H9 (cell line): ENCODE data around the gene HOXC13. TPM values are rescaled to one million over a fixed set of nuclear protein-coding genes. Genes with fewer than 3 reads are reported as not detected.

Experiments used
- DNase-seq: peaks from one replicate; pipeline ENCODE4 v3.0.0-alpha.2; 2017
- H2AFZ ChIP-seq: one replicate; pipeline ENCODE4 v1.6.1; 2013; ENCODE audit warnings: mild to moderate bottlenecking, low read length, control low read depth, moderate library complexity
- H2AK5ac ChIP-seq: 2 replicates; pipeline ENCODE4 v1.6.1; 2013; ENCODE audit warnings: low read length, control low read depth, mixed read lengths; ENCODE audit not compliant: insufficient read length
- H2BK120ac ChIP-seq: one replicate; pipeline ENCODE4 v1.6.1; 2013; ENCODE audit warnings: low read depth, mild to moderate bottlenecking, low read length, control low read depth, inconsistent platforms; ENCODE audit not compliant: poor library complexity, severe bottlenecking
- H2BK12ac ChIP-seq: 2 replicates; pipeline ENCODE4 v1.6.1; 2013; ENCODE audit warnings: low read length, control low read depth, mixed read lengths, low read depth; ENCODE audit not compliant: insufficient read length
- H2BK15ac ChIP-seq: 2 replicates; pipeline ENCODE4 v1.6.1; 2013; ENCODE audit warnings: low read depth, low read length, control low read depth
- H2BK20ac ChIP-seq: one replicate; pipeline ENCODE4 v1.6.1; 2013; ENCODE audit warnings: low read depth, mild to moderate bottlenecking, low read length, control low read depth, inconsistent platforms; ENCODE audit not compliant: poor library complexity, severe bottlenecking
- H2BK5ac ChIP-seq: 2 replicates; pipeline ENCODE4 v1.6.1; 2013; ENCODE audit warnings: low read length, control low read depth, mixed read lengths; ENCODE audit not compliant: insufficient read length
- H3K14ac ChIP-seq: 2 replicates; pipeline ENCODE4 v1.6.1; 2013; ENCODE audit warnings: low read length, control low read depth; ENCODE audit not compliant: insufficient read depth
- H3K18ac ChIP-seq: 2 replicates; pipeline ENCODE4 v1.6.1; 2013; ENCODE audit warnings: low read depth, mild to moderate bottlenecking, mixed read lengths, low read length, control low read depth; ENCODE audit not compliant: insufficient read length
- H3K23ac ChIP-seq: 2 replicates; pipeline ENCODE4 v1.6.1; 2013; ENCODE audit warnings: low read length, control low read depth, mixed read lengths, low read depth; ENCODE audit not compliant: insufficient read length
- H3K23me2 ChIP-seq: 2 replicates; pipeline ENCODE4 v1.6.1; 2013; ENCODE audit warnings: low read depth, mild to moderate bottlenecking, mixed read lengths, low read length, control low read depth; ENCODE audit not compliant: insufficient read length, poor library complexity, severe bottlenecking
- H3K27ac ChIP-seq: 2 replicates; pipeline ENCODE4 v1.5.1; 2013; ENCODE audit warnings: low read length, control low read depth, mixed read lengths, low read depth; ENCODE audit not compliant: insufficient read length
- H3K27me3 ChIP-seq: 2 replicates; pipeline ENCODE4 v1.6.1; 2013; ENCODE audit warnings: low read length, control low read depth, inconsistent platforms; ENCODE audit not compliant: insufficient read depth
- H3K4ac ChIP-seq: 2 replicates; pipeline ENCODE4 v1.6.1; 2013; ENCODE audit warnings: low read depth, mild to moderate bottlenecking, control low read depth, inconsistent platforms, low read length, moderate library complexity
- H3K4me1 ChIP-seq: 2 replicates; pipeline ENCODE4 v1.6.1; 2013; ENCODE audit warnings: low read length, control low read depth, inconsistent platforms; ENCODE audit not compliant: insufficient read depth
- H3K4me2 ChIP-seq: 2 replicates; pipeline ENCODE4 v1.6.1; 2013; ENCODE audit warnings: low read length, control low read depth, mixed read lengths; ENCODE audit not compliant: insufficient read length, insufficient read depth
- H3K56ac ChIP-seq: 2 replicates; pipeline ENCODE4 v1.6.1; 2013; ENCODE audit warnings: low read depth, mild to moderate bottlenecking, mixed read lengths, low read length, control low read depth; ENCODE audit not compliant: insufficient read length
- H3K79me1 ChIP-seq: 2 replicates; pipeline ENCODE4 v1.6.1; 2013; ENCODE audit warnings: low read depth, mild to moderate bottlenecking, moderate library complexity, low read length, control low read depth, inconsistent platforms; ENCODE audit not compliant: insufficient read depth, poor library complexity, severe bottlenecking
- H3K79me2 ChIP-seq: 2 replicates; pipeline ENCODE4 v1.6.1; 2013; ENCODE audit warnings: low read length, control low read depth, inconsistent platforms; ENCODE audit not compliant: insufficient read depth
- H3K9ac ChIP-seq: 2 replicates; pipeline ENCODE4 v1.6.1; 2013; ENCODE audit warnings: low read length, control low read depth, mixed read lengths; ENCODE audit not compliant: insufficient read length; ENCODE audit errors: extremely low read depth
- H3K9me3 ChIP-seq: one replicate; pipeline ENCODE4 v1.6.1; 2013; ENCODE audit warnings: low read depth, low read length, inconsistent platforms; ENCODE audit not compliant: control insufficient read depth
- H3T11ph ChIP-seq: one replicate; pipeline ENCODE4 v1.6.1; 2013; ENCODE audit warnings: mild to moderate bottlenecking, low read length, control low read depth, inconsistent platforms
- H4K20me1 ChIP-seq: one replicate; pipeline ENCODE4 v1.6.1; 2013; ENCODE audit not compliant: control insufficient read depth, insufficient read length, insufficient read depth
- H4K5ac ChIP-seq: 2 replicates; pipeline ENCODE4 v1.6.1; 2013; ENCODE audit warnings: low read depth, mild to moderate bottlenecking, mixed read lengths, low read length, control low read depth; ENCODE audit not compliant: insufficient read length
- H4K8ac ChIP-seq: replicated peaks from 2 replicates; pipeline ENCODE4 v1.6.1; 2013; ENCODE audit warnings: low read length, control low read depth, mixed read lengths, low read depth; ENCODE audit not compliant: insufficient read length
- H4K91ac ChIP-seq: 2 replicates; pipeline ENCODE4 v1.6.1; 2013; ENCODE audit warnings: low read depth, mild to moderate bottlenecking, moderate library complexity, mixed read lengths, low read length, control low read depth; ENCODE audit not compliant: insufficient read length
- H3K27ac Mint-ChIP-seq, 3 experiments: 2 replicates in 2 of 3; 3 replicates in 1 of 3; pipeline ENCODE4 v1.8.0; 2020 to 2021; ENCODE audit warnings: mixed read lengths in 3 of 3, mild to moderate bottlenecking in 1 of 3, moderate library complexity in 1 of 3
- H3K27me3 Mint-ChIP-seq: 2 replicates; pipeline ENCODE4 v1.8.0; 2021; ENCODE audit warnings: low read depth, mild to moderate bottlenecking, moderate library complexity, mixed read lengths
- H3K36me3 Mint-ChIP-seq, 3 experiments: 2 replicates in 2 of 3; 3 replicates in 1 of 3; pipeline ENCODE4 v1.8.0; 2020 to 2021; ENCODE audit warnings: low read depth in 3 of 3, mixed read lengths in 3 of 3; ENCODE audit not compliant: insufficient read depth in 1 of 3
- H3K4me1 Mint-ChIP-seq, 2 experiments: 2 replicates each; pipeline ENCODE4 v1.8.0; 2020; ENCODE audit warnings: mixed read lengths in 2 of 2
- H3K4me3 Mint-ChIP-seq, 2 experiments: 2 replicates in 1 of 2; 3 replicates in 1 of 2; pipeline ENCODE4 v1.8.0; 2020 to 2021; ENCODE audit warnings: mild to moderate bottlenecking in 2 of 2, mixed read lengths in 2 of 2, moderate library complexity in 1 of 2
- H3K9me3 Mint-ChIP-seq, 2 experiments: 2 replicates in 1 of 2; 3 replicates in 1 of 2; pipeline ENCODE4 v1.8.0; 2020; ENCODE audit warnings: mild to moderate bottlenecking in 2 of 2, mixed read lengths in 2 of 2, moderate library complexity in 1 of 2
- WGBS: extraction: QIAGEN DNeasy Blood & Tissue Kit; methylation state at CpG from one replicate; pipeline ENCODE4 v1.1.7; 2013; ENCODE audit warnings: missing lambda C conversion rate, low lambda C conversion rate, mixed read lengths; ENCODE audit not compliant: insufficient read length; ENCODE audit errors: extremely low coverage; 5-methylcytosine and 5-hydroxymethylcytosine counted together
- total RNA-seq: library from RNA; stranded (reverse); gene quantifications from 2 replicates; pipeline ENCODE4 v1.2.1, GENCODE V29; 2021
- TF ChIP-seq, protein P1 (sequence below): fragments of 200-600 bp; sonication (generic); conservative IDR thresholded peaks from 3 replicates; pipeline ENCODE4 v1.8.0; 2021; ENCODE audit warnings: antibody characterized with exemption, mild to moderate bottlenecking

HOXC13 gene
- total RNA-seq, 1 experiment from 2014 or later: not detected

DNA sequence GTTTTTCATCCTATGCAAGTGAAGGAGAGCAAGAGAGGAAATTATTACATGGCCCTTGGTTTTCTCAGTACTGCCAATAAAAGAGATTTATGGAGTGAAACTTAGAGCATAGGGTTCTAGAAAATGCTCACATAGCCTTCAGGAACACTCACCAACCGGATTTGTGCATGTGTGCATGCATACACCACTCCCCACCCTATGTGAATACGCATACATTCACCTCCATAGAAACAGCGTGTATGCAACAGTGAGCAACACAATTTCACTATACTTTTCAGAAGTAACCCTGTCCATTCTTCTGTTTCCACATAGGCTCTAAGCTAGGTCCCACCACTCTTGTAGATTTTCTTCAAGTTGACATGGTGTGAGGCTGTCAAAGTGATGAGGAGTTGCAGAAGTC lies 31.5 kb upstream of the HOXC13 start:
- Histone ChIP-seq H3K27ac (no peak overlapping the region), H3K27me3 (no peaks in the 10 kb centered on the region; the same call in 1 of the 2 replicates), H3K4me2 (no peak overlapping the region), H3K79me1 (no peaks in the 10 kb centered on the region), H3K9me3 (no peaks in the 10 kb centered on the region), H3K23me2 (no peaks in the 10 kb centered on the region), H3K18ac (no peak overlapping the region), H2BK5ac (no peak overlapping the region), H2AK5ac (no peak overlapping the region), H2BK20ac (no peak overlapping the region), H3T11ph (no peak overlapping the region), H3K14ac (no peak overlapping the region), H4K8ac (no peak overlapping the region), H3K9ac (no peak overlapping the region), H4K5ac (no peak overlapping the region), H2BK15ac (no peak overlapping the region), H4K20me1 (no peaks in the 10 kb centered on the region), H3K79me2 (no peaks in the 10 kb centered on the region), H3K4ac (no peak overlapping the region), H4K91ac (no peak overlapping the region), H3K56ac (no peak overlapping the region), H2BK12ac (no peak overlapping the region), H2BK120ac (no peak overlapping the region), H3K4me1 (no peaks in the 10 kb centered on the region), H2AFZ (no peak overlapping the region), H3K23ac (no peak overlapping the region)
- WGBS: no CpG with 5 or more reads among the region's 3 CpGs
- H3K9me3 Mint-ChIP-seq: no peaks in the 10 kb centered on the region
- DNase-seq: no peak
- TF ChIP-seq, protein P1, sequence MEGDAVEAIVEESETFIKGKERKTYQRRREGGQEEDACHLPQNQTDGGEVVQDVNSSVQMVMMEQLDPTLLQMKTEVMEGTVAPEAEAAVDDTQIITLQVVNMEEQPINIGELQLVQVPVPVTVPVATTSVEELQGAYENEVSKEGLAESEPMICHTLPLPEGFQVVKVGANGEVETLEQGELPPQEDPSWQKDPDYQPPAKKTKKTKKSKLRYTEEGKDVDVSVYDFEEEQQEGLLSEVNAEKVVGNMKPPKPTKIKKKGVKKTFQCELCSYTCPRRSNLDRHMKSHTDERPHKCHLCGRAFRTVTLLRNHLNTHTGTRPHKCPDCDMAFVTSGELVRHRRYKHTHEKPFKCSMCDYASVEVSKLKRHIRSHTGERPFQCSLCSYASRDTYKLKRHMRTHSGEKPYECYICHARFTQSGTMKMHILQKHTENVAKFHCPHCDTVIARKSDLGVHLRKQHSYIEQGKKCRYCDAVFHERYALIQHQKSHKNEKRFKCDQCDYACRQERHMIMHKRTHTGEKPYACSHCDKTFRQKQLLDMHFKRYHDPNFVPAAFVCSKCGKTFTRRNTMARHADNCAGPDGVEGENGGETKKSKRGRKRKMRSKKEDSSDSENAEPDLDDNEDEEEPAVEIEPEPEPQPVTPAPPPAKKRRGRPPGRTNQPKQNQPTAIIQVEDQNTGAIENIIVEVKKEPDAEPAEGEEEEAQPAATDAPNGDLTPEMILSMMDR: no peak
- H3K36me3 Mint-ChIP-seq: no peaks in the 10 kb centered on the region
- no peak overlapping the region for H3K27ac Mint-ChIP-seq
- no peak overlapping the region for H3K4me3 Mint-ChIP-seq
- peaks cover 41% of the 10 kb centered on the region for H3K27me3 Mint-ChIP-seq
- no peaks in the 10 kb centered on the region for H3K4me1 Mint-ChIP-seq
